NCI-H2107 treated with DMSO at 0.1 percent for 48 hours (cell line): Measurements from ENCODE around the gene C1QTNF8.

Experiments used
- DNase-seq: peaks from one replicate; lab custom pipeline; 2025; ENCODE audit not compliant: unreplicated experiment; lab: John Stamatoyannopoulos, UW

The C1QTNF8 gene

DNA sequence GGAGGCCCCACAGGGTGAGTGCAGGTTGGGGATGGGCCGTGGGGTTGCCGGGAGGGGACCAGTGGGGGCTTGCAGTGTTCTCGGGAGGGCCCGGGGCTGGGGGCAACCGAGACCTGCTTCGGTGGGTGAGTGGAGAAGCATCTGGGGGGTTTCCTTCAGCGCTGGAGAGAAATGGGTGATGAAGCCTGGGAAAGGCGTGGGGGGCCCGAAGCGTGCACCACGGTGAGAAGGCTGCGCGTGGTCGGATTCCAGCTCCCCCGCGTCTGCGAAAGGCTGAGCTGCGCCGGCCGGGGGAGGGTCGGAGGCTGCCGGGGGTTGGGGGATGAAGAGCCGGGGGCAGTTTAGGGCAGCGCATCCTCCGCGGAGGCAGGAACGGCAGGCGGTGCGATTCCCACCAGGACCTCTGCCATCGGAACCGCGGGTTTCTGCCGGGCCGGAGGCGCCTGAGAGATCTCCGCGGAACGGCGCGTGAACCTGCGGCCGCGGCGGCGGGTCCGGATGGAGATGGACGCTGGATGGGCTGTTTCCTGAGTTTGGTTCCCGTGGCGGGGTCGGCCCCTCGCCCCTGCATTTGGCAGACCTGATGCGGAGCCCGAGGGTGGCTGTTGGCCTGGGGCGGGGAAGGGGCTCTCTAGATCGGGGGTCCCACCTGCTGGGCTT is 30.4 kb downstream of the C1QTNF8 start:
- no peak for DNase-seq

DNA sequence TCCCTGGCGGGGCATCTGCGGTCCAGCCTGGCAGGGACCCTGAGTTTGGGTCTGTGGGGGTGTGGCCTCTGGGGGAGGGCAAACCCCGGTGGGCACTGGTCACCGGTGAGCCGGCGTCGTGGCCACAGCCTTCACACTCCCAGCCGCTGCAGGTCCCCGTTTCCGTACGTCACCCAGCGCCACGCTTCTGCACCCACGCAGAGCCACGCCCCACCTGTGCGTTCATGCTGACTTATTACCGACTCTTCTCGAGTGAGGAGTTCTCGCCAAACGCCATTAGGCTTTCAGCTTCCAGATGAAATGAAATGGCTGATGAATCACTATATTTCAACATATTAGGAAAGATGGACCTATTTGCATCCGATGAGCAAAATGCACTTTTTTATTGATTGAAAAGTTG is 32.3 kb downstream of the C1QTNF8 start:
- no peak for DNase-seq

GRCh38 chr16:1062895-1063294 is 33.1 kb downstream of the C1QTNF8 start:
- DNase-seq = no peak

GRCh38 chr16:1061769-1062505 is 34.1 kb downstream of the C1QTNF8 start:
- DNase-seq = no peak

DNA sequence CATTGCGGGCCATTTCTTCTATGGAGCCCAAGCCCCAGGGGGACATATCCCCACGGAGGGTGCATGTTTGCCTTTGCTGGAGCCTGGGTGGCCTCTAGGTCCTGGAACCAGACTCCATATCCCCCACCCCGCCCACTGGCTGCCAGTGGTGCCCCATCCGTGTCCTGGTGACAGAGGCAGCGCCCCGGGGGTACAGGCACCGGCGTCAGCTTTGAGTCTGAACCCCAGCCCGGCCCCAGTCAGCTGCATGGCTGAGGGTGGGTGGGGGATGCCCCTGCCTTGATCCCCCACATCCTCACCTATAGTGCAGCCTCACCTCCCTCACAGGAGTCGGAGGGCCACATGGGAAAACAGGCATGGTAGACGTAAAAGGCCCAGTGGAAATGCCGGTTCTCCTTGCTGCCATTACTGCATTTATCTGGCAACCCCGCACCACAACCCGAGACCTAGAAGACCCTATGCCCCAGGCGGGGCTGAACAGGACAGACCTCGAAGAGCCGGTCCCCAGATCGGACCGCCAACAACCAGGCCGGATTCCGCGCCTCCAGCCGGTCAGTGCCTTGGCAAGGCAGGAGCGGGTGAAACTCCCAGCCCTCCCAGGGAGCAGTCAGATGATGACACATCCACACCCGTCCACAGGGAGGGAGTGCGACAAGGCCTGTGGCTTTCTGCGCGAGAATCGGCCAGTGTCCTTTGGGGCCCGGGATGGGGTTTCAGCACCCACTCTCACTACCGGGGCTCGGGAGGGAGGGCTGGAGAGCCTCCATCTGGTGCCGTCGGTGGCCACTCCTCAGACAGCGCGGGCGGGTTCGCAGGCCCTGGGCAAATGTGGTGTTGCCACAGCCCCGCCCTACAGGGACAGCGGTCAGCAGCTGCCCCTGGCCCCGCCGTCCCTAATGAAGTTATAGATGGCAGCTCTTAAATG is 35.4 kb downstream of the C1QTNF8 start:
- DNase-seq = no peak

- no peak for DNase-seq
These were observed 36.7 kb downstream of the C1QTNF8 start for GRCh38 chr16:1059310-1059709.

GRCh38 chr16:1058216-1058615 is 37.8 kb downstream of the C1QTNF8 start:
- no peak for DNase-seq

DNA sequence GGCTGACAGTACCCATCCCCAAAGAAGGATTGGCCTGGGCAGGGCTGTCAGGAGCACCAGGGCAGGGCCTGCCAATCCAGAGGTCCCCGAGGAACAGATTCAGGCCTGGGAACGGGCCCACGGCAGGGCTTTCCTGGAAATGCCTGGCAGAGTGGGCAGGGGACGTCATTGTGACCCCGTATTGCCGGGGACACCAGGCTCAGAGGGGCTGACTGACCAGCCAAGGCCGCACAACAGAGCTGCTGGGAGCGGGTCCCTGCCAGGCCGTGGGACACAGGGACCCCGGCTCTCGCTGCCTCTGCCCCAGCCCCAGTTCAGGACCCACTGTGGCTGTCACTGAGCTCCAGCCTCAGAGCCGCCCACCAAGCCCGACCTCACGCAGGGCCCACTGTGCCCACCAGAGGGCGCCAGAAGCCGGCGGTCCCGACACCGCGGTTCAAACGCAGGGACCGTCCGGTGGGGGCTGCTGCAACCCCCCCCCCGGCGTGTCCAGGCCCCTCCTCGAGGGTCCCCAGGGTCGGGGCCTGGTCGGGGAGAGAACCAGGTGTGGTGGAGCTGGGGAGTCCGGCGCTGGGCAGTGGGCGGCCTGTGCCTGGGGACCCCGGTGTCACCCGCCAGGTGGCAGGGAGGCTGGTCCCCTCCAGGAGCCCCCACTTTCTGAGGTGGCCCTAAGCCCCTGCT is 38.7 kb downstream of the C1QTNF8 start:
- no peak for DNase-seq

DNA sequence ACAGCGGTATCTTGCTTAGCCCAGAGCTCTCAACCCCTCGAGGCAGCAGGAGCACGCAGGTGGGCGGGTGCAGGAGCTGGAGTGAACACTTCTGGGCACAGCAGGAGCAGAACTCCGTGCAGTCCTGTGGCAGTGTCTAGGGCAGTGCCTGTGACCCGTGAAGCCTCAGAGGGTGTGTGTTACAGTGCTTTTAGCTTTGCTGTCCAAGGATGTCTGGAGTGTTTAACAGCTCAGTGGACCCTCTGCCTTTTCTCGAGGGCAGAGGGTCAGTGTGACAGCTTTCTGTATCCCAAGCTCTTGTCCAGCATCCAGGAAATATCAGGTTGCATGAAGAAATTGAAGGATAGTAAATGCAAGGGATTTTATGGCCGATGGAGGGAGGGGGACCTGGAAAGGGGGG is 39.8 kb downstream of the C1QTNF8 start:
- no peak for DNase-seq

DNA sequence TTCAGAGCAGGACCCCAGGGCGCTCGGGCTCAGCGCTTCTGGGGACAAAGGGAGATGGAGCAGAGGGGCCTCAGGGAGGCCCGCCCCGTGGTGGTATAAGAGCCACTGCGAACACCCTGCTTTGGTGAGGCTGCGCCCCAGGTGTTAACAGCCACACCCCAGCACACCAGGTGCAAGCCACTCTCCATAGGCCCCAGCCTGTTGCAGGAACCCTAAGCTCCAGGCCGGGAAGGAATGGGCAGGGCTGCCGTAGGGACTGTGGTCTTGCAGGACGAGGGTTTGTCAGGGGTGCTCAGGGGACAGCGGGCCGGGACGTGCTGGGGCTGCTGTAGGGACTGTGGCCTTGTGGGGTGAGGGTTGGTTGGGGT is 40.5 kb downstream of the C1QTNF8 start:
- DNase-seq = no peak

- DNase-seq = peak; percentile 10
These were observed 41.1 kb downstream of the C1QTNF8 start for GRCh38 chr16:1054660-1055556.

DNA sequence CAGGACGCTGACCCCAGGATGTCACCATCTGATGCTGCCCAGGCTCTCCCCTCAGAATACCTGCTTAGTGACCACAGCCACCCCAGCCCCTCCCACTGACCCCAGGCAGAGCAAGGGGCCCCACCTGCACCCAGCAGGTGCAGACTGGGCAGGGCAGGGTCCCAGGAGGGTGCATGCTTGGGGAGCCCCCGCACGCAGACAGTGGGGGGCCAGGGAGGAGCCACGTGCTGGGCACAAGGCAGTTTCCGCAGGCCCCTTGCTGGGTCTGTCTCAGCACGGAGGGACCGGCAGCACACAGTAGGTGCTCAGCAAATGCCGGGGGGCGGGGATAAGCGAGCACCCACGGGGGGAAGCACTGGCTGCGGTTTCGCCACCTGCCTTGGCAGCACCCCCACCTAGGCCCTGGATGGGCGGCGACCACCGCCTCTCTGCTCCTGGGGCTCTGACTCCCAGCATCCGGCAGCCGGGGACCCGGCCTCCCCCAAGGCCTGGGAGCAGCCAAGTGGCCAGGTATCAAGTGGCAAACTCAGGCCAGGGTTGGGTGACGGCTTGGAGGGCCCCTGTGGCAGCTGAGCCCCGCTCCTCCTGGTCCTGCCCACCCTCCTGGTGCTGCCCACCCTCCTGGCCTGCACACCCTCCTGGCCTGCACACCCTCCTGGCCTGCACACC is 42.2 kb downstream of the C1QTNF8 start:
- DNase-seq = no peak

DNA sequence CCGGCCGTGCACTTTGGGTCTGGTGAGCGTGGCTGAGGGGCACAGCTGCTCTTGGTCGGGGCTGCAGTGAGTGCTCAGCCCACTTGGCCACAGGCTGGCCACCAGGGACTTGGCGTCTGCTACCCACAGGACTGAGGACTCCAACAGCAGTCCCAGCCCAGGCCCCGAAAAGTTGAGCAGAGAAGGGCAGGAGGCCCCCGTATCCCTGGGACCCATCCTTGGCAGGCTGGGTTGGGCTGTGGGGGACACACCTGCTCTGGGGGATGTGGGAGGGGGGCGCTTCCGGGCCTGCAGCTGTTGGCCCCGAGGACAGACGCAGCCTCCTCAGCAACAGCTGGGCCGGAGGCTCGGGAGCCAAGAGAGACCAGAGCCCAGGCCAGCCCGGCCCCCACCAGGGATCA is 42.9 kb downstream of the C1QTNF8 start:
- DNase-seq = no peak

GRCh38 chr16:1052721-1053120 is 43.3 kb downstream of the C1QTNF8 start:
- no peak for DNase-seq

DNA sequence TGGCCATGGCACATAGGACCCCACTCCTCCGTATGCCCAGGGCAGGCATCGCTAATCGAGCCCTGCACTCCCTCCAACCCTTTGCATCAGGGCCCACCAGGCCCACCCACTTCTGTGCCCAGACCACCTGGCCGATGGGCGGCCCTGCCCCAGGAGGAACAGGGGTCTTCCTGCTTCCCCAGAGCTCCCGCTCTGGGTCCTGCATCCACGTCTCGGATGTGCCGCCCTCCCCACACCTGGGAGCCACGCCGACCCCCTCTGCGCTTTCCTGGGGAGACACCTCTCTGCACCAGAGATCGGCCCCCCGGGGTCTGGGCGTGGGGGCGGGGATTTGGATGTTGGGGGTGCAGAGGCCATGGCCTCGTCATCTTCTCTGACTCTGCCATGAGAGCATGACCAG is 44.6 kb downstream of the C1QTNF8 start:
- no peak for DNase-seq

DNA sequence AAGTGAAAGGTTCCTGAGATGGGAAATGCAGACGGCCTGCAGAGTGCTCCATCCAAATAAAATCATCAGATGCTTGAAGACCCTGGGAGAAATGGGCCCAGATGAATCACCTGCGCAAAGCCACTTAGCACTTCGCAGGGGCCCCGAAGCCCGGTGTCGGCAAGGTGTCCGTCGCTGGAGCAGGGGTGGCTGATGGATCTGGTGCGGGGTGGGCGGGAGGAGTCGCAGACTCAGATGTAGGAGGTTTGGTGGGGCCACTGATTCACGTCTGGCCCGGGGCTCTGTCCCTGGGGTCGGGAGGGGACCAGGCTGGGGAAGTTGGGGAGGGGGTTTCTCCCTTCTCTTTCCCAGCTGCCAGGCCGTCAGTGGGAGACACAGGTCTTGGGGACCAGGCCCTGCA is 45.1 kb downstream of the C1QTNF8 start:
- no peak for DNase-seq

- DNase-seq = no peak
These were observed 45.5 kb downstream of the C1QTNF8 start for GRCh38 chr16:1050516-1050915.

- no peak for DNase-seq
These were observed 46.1 kb downstream of the C1QTNF8 start for GRCh38 chr16:1049976-1050247.

DNA sequence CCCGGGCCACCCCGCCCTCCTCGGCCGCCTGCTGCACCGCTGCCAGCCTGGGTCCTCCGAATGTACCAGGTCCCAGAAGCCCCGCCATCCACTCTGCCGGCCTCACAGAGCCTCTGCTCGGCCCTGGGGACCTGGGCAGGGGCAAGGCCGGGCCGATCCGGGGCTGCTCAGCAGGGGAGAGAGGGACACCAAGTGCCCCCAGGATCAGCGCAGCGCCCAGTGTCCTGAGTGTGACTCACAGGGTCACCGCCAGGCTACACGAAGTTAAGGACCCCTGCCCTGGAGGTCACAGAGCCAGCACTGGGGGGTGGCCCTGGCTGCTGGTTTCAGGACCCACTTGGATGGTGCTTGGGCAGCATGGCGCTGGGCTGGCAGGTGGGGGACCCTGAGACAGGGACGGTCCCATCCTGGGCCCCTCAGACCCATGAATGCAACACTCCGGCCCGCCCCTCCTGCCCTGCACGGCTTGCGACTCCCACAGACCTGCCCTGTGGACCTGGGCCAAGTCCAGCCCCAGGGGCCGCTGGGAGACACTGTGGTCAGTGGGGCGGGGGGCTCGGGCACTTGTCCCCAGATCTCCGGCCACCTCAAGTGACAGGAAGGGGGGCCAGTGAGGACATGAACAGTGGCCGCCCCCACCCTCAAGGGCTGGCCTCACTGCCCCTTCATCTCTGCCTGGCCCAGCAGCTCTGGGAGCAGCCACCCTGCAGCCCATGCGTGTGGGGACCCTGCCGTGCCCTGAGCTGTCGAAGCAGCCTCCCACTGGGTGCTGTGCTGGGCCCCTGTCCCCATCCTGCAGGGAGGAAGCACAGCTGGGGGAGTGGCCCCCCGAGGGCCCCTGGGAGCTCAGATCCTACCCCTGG is 46.7 kb downstream of the C1QTNF8 start:
- no peak for DNase-seq
